ENCODE results near the gene MED10.

MED10 gene

GRCh38 chr5:6348476-6349000 lies 29.8 kb downstream of the MED10 start:
- no peak for DNase-seq

- DNase-seq, result no peak
Observed at GRCh38 chr5:6347673-6348072, 30.7 kb downstream of the MED10 start.

GRCh38 chr5:6347165-6347564 lies 31.2 kb downstream of the MED10 start:
- no peak for DNase-seq

GRCh38 chr5:6344593-6344989 lies 33.8 kb downstream of the MED10 start:
- no peak for DNase-seq

- no peak for DNase-seq
Observed at GRCh38 chr5:6343951-6344592, 34.3 kb downstream of the MED10 start.

GRCh38 chr5:6342689-6343315 lies 35.5 kb downstream of the MED10 start:
- DNase-seq, result no peak

GRCh38 chr5:6340100-6340499 lies 38.2 kb downstream of the MED10 start:
- DNase-seq, result no peak

- DNase-seq, result no peak
Observed at GRCh38 chr5:6338871-6339270, 39.5 kb downstream of the MED10 start.

GRCh38 chr5:6338135-6338534 lies 40.2 kb downstream of the MED10 start:
- no peak for DNase-seq

- no peak for DNase-seq
Observed at GRCh38 chr5:6333182-6333905, 45.0 kb downstream of the MED10 start.

GRCh38 chr5:6328173-6328572 lies 50.2 kb downstream of the MED10 start:
- peak in 1 of 5 experiments; percentile 32 for DNase-seq

- DNase-seq, result no peak
Observed at GRCh38 chr5:6326776-6327175, 51.6 kb downstream of the MED10 start.

GRCh38 chr5:6322163-6322713 lies 56.1 kb downstream of the MED10 start:
- no peak for DNase-seq
